Activated naive CD8-positive, alpha-beta T cell treated with anti-CD3 and anti-CD28 coated beads, Interleukin-2, amount 50 U/mL, for 16 hours (primary cell): ENCODE results near the gene FOXJ3.

Experiments used
- DNase-seq: peaks from one replicate; pipeline ENCODE4 v3.0.0-alpha.2; 2020; ENCODE audit warnings: low read depth, low spot score

FOXJ3 gene

GRCh38 chr1:42144711-42145388, 190.2 kb downstream of the FOXJ3 start:
- no peak for DNase-seq

DNA sequence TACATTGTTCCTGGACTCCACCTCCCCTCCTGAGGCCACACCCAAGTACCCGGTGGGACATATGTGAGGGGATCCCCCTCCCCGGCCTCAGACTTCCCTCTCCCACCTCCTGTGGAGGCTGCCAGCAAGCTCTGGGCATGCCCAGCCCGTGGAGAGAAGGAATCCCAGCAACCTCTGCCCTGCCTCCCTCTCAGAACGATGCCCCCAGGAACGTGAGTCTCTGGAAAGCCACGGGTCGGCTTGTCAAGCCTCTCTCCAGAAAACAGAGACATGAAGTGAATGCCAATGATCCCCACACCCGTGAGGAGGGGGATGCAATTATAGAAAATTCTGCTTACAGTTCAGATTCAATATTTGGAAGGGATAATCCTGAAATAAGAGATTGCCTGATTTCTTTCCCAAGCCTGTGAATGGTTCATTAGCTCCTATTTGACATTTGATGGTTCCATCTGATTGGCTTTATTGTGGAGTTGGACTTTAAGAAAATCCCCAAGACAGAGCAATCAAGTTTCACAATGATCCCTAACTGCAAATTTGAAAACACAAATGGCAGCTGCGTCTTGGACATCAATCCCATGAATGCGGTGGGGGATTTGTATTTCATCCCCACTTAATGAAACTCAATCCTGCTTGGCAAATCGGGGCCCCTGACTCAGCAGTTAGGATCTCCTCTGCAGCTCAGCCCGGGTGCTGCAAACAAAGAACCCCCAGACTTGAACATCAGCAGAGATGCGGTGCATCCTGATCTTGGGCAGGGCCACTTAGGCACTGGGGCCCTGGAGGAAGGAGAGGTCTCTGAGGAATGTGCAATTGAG, 190.9 kb downstream of the FOXJ3 start:
- DNase-seq = no peak

- no peak for DNase-seq
Measured at GRCh38 chr1:42142894-42143675, 191.9 kb downstream of the FOXJ3 start.

DNA sequence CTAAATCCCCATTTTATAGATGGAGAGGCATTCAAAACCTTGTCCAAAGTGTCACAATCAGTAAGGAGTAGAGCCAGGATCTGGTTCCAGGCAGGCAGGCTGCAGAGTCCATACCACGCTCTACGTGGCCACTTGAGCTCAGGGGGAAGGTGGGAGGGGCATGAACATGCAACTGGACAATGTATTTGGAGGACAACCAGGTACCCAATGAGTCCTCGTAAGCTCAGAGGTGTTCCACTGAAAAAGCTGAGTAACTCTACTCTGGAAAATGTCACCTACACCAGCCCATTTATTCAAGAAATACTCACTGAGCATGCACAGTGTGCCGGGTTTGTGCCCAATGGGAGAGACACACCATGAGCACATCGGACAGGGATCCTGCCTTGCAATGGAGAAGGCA, 193.1 kb downstream of the FOXJ3 start:
- no peak for DNase-seq

GRCh38 chr1:42140191-42140590, 194.8 kb downstream of the FOXJ3 start:
- no peak for DNase-seq

GRCh38 chr1:42139444-42139843, 195.6 kb downstream of the FOXJ3 start:
- DNase-seq = no peak

- DNase-seq = no peak
Measured at GRCh38 chr1:42138586-42138985, 196.4 kb downstream of the FOXJ3 start.

DNA sequence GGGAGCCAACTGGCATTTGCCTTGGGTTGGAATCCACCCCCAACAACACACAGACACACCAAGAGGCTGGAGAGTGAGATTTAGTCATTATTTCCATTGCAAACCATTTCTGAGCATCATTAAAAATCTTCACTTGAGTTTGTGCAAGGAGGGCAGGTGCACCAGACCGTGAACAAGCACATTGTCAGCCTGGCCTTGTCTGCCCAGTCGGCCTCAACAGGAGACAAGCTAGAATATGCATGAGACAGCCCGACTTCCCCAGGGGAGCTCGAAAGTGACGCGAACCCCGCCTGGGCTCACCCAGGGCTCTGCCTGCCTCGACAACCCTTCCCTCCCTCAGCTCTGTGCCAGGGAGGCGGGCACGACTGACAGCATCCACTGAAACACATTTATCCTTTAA, 197.3 kb downstream of the FOXJ3 start:
- no peak for DNase-seq

- no peak for DNase-seq
Measured at GRCh38 chr1:42136466-42136865, 198.6 kb downstream of the FOXJ3 start.

- no peak for DNase-seq
Measured at GRCh38 chr1:42135426-42135825, 199.6 kb downstream of the FOXJ3 start.

DNA sequence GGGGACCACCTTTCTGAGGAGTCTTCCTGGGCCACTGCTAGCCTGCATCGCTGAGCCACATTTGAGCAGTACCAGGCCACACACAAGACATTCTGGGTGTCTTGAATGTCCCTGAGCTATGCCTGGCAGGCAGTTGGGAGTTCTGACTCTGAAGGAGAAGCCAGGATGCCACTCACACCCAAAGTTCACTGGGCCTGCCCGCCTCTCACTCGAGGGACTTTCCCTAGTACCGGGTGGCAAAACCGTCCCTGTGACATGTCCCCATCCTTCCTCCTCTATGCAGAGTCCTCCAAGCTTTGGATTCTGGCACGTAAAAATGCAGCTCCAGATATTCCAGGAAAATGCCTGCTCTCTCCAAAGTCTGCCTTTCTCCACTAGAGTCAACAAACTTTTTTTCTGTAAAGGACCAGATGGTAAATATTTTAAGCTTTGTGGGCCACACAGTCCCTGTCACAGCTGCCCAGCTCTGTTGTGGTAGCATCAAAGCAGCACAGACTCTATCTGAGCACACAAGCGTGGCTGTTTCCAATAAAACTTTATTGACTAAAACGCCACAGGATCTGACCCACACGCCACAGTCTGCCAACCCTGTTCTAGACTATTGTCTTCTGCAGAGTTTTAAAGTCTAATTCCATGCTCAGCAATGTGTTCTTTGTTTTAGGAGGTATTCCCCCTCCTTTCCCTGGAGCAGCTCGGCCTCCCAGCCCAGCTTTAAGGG, 201.1 kb downstream of the FOXJ3 start:
- no peak for DNase-seq

GRCh38 chr1:42133390-42133789, 201.6 kb downstream of the FOXJ3 start:
- no peak for DNase-seq

- no peak for DNase-seq
Measured at GRCh38 chr1:42130061-42130660, 204.9 kb downstream of the FOXJ3 start.

DNA sequence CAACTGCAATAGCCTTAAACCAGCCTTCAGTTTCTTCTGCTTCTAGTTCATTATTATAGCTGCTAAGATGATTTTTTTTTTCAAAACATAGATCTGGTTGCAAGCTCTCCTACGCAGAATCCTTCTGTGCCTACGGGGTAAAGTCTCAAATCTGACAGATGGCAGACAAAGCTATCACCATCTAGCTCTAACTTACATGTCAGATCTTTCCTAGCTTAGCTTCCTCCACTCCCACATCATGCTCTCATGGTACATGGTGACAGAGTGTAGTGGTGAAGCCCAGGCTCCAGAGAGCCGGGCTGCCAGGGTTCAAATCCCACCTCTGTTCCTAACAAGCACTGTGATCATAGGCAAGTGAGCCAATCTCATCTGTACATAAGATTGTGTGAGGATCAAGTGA, 206.1 kb downstream of the FOXJ3 start:
- DNase-seq = no peak

- DNase-seq = no peak
Measured at GRCh38 chr1:42128499-42128898, 206.5 kb downstream of the FOXJ3 start.

GRCh38 chr1:42127767-42128166, 207.3 kb downstream of the FOXJ3 start:
- no peak for DNase-seq
